GM04504 (cell line): ENCODE measurements around the gene PGAP2.
"Not testable (repeated sequence)": the region's sequence is repeated elsewhere in the genome, so short reads cannot be mapped to it uniquely, and the experiment has no call there.

Experiments used
- DNase-seq: peaks from one replicate; pipeline ENCODE4 v3.0.0-alpha.2; 2012; ENCODE audit warnings: low read depth

PGAP2 gene

GRCh38 chr11:3803726-3804495 lies 4.4 kb upstream of the PGAP2 start:
- DNase-seq, result no peak

GRCh38 chr11:3808861-3809623 lies 682 bp downstream of the PGAP2 start:
- no peak for DNase-seq

- no peak for DNase-seq
Measured at GRCh38 chr11:3809624-3809928, 1.2 kb downstream of the PGAP2 start.

- no peak for DNase-seq
Measured at GRCh38 chr11:3810446-3810845, 2.1 kb downstream of the PGAP2 start.

GRCh38 chr11:3810951-3811350 lies 2.6 kb downstream of the PGAP2 start:
- no peak for DNase-seq

- not testable (repeated sequence) for DNase-seq
Measured at GRCh38 chr11:3814832-3815231, 6.5 kb downstream of the PGAP2 start.

GRCh38 chr11:3815845-3816244 lies 7.5 kb downstream of the PGAP2 start:
- no peak for DNase-seq

GRCh38 chr11:3816673-3817072 lies 8.3 kb downstream of the PGAP2 start:
- no peak for DNase-seq

- no peak for DNase-seq
Measured at GRCh38 chr11:3817181-3817800, 8.9 kb downstream of the PGAP2 start.

- no peak for DNase-seq
Measured at GRCh38 chr11:3820971-3821370, 12.6 kb downstream of the PGAP2 start.

GRCh38 chr11:3822312-3822711 lies 14.0 kb downstream of the PGAP2 start:
- DNase-seq, result no peak

- peak; percentile 66 for DNase-seq
Measured at GRCh38 chr11:3823303-3823702, 14.9 kb downstream of the PGAP2 start.

GRCh38 chr11:3823762-3824506 lies 15.6 kb downstream of the PGAP2 start:
- DNase-seq, result no peak

GRCh38 chr11:3824714-3825472 lies 16.5 kb downstream of the PGAP2 start:
- DNase-seq, result no peak

GRCh38 chr11:3825473-3826154 lies 17.3 kb downstream of the PGAP2 start:
- DNase-seq, result no peak

- DNase-seq, result no peak
Measured at GRCh38 chr11:3826721-3827120, 18.4 kb downstream of the PGAP2 start.

- DNase-seq, result no peak
Measured at GRCh38 chr11:3827434-3828186, 19.2 kb downstream of the PGAP2 start.

- DNase-seq, result no peak
Measured at GRCh38 chr11:3830088-3830487, 21.7 kb downstream of the PGAP2 start.

GRCh38 chr11:3830730-3831129 lies 22.4 kb downstream of the PGAP2 start:
- no peak for DNase-seq
